ENCODE measurements around the gene KCNH5.

The KCNH5 gene

DNA sequence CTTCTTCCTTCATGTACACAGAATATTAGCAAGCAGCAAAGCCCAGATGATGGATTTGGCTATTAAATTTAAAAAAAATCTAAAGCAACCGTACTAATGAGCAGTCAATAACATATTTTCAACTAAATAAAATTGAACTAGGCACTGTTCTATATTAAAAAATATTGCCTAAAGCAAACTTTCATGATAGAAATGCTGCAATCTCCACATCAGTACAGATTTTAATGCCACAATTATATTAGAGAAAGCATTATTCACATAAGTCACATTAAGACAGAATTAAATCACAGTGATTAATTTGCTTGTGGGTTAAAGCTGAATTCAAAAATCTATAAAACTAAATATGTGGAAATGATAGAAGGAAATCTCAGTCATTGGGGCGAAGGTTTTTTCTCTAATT lies 200.7 kb downstream of the KCNH5 start:
- H3K14ac ChIP-seq (ENCODE audit: low read length): no peak overlapping the region
- no peaks in the 10 kb centered on the region for H3K79me1 ChIP-seq (ENCODE audit: low read length)
- no peak overlapping the region for H3K4me3 ChIP-seq (ENCODE audit: low read depth, low read length)
- no peaks in the 10 kb centered on the region for H3K4me1 ChIP-seq (ENCODE audit: control insufficient read depth in 1 of 2, insufficient read depth in 2 of 2, low read length in 2 of 2)
- no peak overlapping the region for H3K4ac ChIP-seq (ENCODE audit: low read depth, low read length)
- no peak overlapping the region for H2BK5ac ChIP-seq (ENCODE audit: low read depth, low read length, poor library complexity)
- H3K9ac ChIP-seq (ENCODE audit: low read length): no peak overlapping the region
- DNase-seq: no peak
- no peaks in the 10 kb centered on the region for H3K27me3 ChIP-seq (ENCODE audit: insufficient read depth, low read length)
- H4K91ac ChIP-seq (ENCODE audit: low read depth, low read length): no peak overlapping the region
- H4K12ac ChIP-seq (ENCODE audit: low read depth, low read length): no peak overlapping the region
- no peak overlapping the region for H4K8ac ChIP-seq (ENCODE audit: low read depth, low read length)
- no peak overlapping the region for H3K4me2 ChIP-seq (ENCODE audit: low read length)
- no peak overlapping the region for H3K18ac ChIP-seq (ENCODE audit: low read length)
- no peak overlapping the region for H2AFZ ChIP-seq (ENCODE audit: insufficient read depth, low read length, poor library complexity)
- no peaks in the 10 kb centered on the region for H3K79me2 ChIP-seq (ENCODE audit: control insufficient read depth, insufficient read depth, low read length, poor library complexity)
- H3K36me3 ChIP-seq (ENCODE audit: control insufficient read depth in 1 of 2, insufficient read depth in 2 of 2, low read length in 2 of 2): no peaks in the 10 kb centered on the region
- no peaks in the 10 kb centered on the region for H3K9me3 ChIP-seq (ENCODE audit: insufficient read depth, low read depth, low read length)
- no CpG with 5 or more reads among the region's 2 CpGs for WGBS (ENCODE audit: extremely low coverage, insufficient coverage, insufficient read length)
- H2AK5ac ChIP-seq (ENCODE audit: low read length): no peak overlapping the region
- no peak overlapping the region for H3K23ac ChIP-seq (ENCODE audit: low read length)
- no peak overlapping the region for H2BK12ac ChIP-seq (ENCODE audit: low read length)
- H2BK120ac ChIP-seq (ENCODE audit: insufficient read depth, low read length, poor library complexity): no peak overlapping the region
- no peak overlapping the region for H3K27ac ChIP-seq (ENCODE audit: low read depth, low read length)

DNA sequence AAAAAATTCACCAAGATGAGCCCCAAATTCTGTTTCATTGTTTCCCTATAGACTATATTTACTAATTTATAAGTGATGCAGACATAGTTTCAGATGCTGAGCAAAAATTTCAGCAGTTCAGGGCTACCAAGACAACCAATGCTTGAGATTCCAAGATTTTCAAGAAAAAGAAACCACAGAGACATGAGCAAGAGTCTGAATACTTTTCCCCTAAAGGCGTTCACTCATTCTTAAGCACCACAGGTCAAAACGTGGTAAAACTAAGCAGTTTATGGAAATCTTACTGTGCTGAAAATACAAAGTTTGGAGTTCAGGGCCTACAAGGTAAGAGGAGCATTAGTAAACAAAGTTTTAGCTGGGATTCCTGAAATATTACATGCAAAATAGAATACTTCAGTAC lies 221.2 kb downstream of the KCNH5 start:
- Histone ChIP-seq H4K91ac (ENCODE audit: low read depth, low read length) (no peak overlapping the region), H3K14ac (ENCODE audit: low read length) (no peak overlapping the region), H3K79me2 (ENCODE audit: control insufficient read depth, insufficient read depth, low read length, poor library complexity) (no peaks in the 10 kb centered on the region), H3K4ac (ENCODE audit: low read depth, low read length) (no peak overlapping the region), H2BK5ac (ENCODE audit: low read depth, low read length, poor library complexity) (no peak overlapping the region), H3K27me3 (ENCODE audit: insufficient read depth, low read length) (no peaks in the 10 kb centered on the region), H4K12ac (ENCODE audit: low read depth, low read length) (no peak overlapping the region), H3K4me3 (ENCODE audit: low read depth, low read length) (no peak overlapping the region), H2BK120ac (ENCODE audit: insufficient read depth, low read length, poor library complexity) (no peak overlapping the region), H3K4me2 (ENCODE audit: low read length) (no peak overlapping the region), H3K4me1 (ENCODE audit: control insufficient read depth in 1 of 2, insufficient read depth in 2 of 2, low read length in 2 of 2) (no peaks in the 10 kb centered on the region), H3K18ac (ENCODE audit: low read length) (no peak overlapping the region), H2BK12ac (ENCODE audit: low read length) (no peak overlapping the region), H3K79me1 (ENCODE audit: low read length) (no peaks in the 10 kb centered on the region), H2AK5ac (ENCODE audit: low read length) (no peak overlapping the region), H3K23ac (ENCODE audit: low read length) (no peak overlapping the region), H3K9ac (ENCODE audit: low read length) (no peak overlapping the region), H3K36me3 (ENCODE audit: control insufficient read depth in 1 of 2, insufficient read depth in 2 of 2, low read length in 2 of 2) (no peaks in the 10 kb centered on the region), H3K27ac (ENCODE audit: low read depth, low read length) (no peak overlapping the region), H2AFZ (ENCODE audit: insufficient read depth, low read length, poor library complexity) (no peak overlapping the region), H4K8ac (ENCODE audit: low read depth, low read length) (no peak overlapping the region), H3K9me3 (ENCODE audit: insufficient read depth, low read depth, low read length) (peaks cover 2% of the 10 kb centered on the region)
- no CpG with 5 or more reads among the region's 2 CpGs for WGBS (ENCODE audit: extremely low coverage, insufficient coverage, insufficient read length)
- DNase-seq: no peak

DNA sequence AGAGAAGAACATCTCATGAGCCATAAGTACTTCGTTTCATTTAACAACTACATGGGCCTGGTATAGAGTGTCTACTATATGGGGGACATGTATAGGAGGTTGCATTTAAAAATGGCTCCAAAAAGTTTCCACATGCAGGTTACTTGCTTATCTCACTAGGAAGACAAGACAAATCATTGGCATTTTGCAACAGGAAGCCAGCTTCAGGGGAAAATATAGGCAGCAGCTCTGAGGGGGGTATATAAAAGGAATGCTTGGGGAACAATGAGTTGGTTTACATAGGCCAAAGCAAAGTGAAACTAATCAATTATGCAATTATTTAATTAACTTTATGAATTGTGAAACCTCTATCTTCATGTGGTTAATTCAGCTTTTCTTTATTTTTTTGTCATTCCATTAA lies 225.3 kb downstream of the KCNH5 start:
- Histone ChIP-seq H3K14ac (ENCODE audit: low read length) (no peak overlapping the region), H3K4me2 (ENCODE audit: low read length) (no peak overlapping the region), H4K12ac (ENCODE audit: low read depth, low read length) (no peak overlapping the region), H2BK12ac (ENCODE audit: low read length) (no peak overlapping the region), H3K4me3 (ENCODE audit: low read depth, low read length) (no peak overlapping the region), H2BK5ac (ENCODE audit: low read depth, low read length, poor library complexity) (no peak overlapping the region), H3K4me1 (ENCODE audit: control insufficient read depth in 1 of 2, insufficient read depth in 2 of 2, low read length in 2 of 2) (no peaks in the 10 kb centered on the region), H3K18ac (ENCODE audit: low read length) (no peak overlapping the region), H2AFZ (ENCODE audit: insufficient read depth, low read length, poor library complexity) (no peak overlapping the region), H3K4ac (ENCODE audit: low read depth, low read length) (no peak overlapping the region), H3K36me3 (ENCODE audit: control insufficient read depth in 1 of 2, insufficient read depth in 2 of 2, low read length in 2 of 2) (no peaks in the 10 kb centered on the region), H3K27ac (ENCODE audit: low read depth, low read length) (no peak overlapping the region), H3K27me3 (ENCODE audit: insufficient read depth, low read length) (no peaks in the 10 kb centered on the region), H3K79me2 (ENCODE audit: control insufficient read depth, insufficient read depth, low read length, poor library complexity) (no peaks in the 10 kb centered on the region), H3K9me3 (ENCODE audit: insufficient read depth, low read depth, low read length) (no peaks in the 10 kb centered on the region), H4K91ac (ENCODE audit: low read depth, low read length) (no peak overlapping the region), H4K8ac (ENCODE audit: low read depth, low read length) (no peak overlapping the region), H2AK5ac (ENCODE audit: low read length) (no peak overlapping the region), H3K9ac (ENCODE audit: low read length) (no peak overlapping the region), H3K79me1 (ENCODE audit: low read length) (no peaks in the 10 kb centered on the region), H3K23ac (ENCODE audit: low read length) (no peak overlapping the region), H2BK120ac (ENCODE audit: insufficient read depth, low read length, poor library complexity) (no peak overlapping the region)
- WGBS (ENCODE audit: extremely low coverage, insufficient coverage, insufficient read length): no CpG with 5 or more reads among the region's 1 CpG
- DNase-seq: no peak

DNA sequence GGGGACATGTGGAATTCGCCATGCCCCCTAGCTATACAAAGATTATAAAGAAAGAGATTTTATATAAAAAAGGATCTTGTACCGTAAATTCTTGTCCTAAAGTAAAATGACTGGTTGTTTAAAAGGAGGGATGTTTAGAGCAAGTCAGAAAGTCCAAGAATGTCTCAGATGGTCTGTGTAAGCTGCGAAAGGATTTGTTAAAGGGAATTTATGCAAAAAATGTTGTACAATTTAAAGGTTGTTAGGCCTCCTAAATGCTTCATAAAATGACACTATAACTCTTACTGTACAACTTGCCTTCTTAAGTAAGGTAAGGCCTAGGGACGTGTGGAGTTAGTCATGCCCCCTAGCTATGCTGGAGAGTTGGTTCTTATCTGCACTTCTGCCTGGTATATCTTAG lies 237.6 kb downstream of the KCNH5 start:
- Histone ChIP-seq H4K91ac (ENCODE audit: low read depth, low read length) (no peak overlapping the region), H3K4me1 (ENCODE audit: control insufficient read depth in 1 of 2, insufficient read depth in 2 of 2, low read length in 2 of 2) (no peaks in the 10 kb centered on the region), H3K9me3 (ENCODE audit: insufficient read depth, low read depth, low read length) (no peaks in the 10 kb centered on the region), H2AFZ (ENCODE audit: insufficient read depth, low read length, poor library complexity) (no peak overlapping the region), H2BK120ac (ENCODE audit: insufficient read depth, low read length, poor library complexity) (no peak overlapping the region), H4K12ac (ENCODE audit: low read depth, low read length) (no peak overlapping the region), H3K9ac (ENCODE audit: low read length) (no peak overlapping the region), H4K8ac (ENCODE audit: low read depth, low read length) (no peak overlapping the region), H3K79me2 (ENCODE audit: control insufficient read depth, insufficient read depth, low read length, poor library complexity) (no peaks in the 10 kb centered on the region), H3K27me3 (ENCODE audit: insufficient read depth, low read length) (no peaks in the 10 kb centered on the region), H3K36me3 (ENCODE audit: control insufficient read depth in 1 of 2, insufficient read depth in 2 of 2, low read length in 2 of 2) (no peaks in the 10 kb centered on the region), H3K79me1 (ENCODE audit: low read length) (no peaks in the 10 kb centered on the region), H3K4ac (ENCODE audit: low read depth, low read length) (no peak overlapping the region), H3K14ac (ENCODE audit: low read length) (no peak overlapping the region), H2AK5ac (ENCODE audit: low read length) (no peak overlapping the region), H3K27ac (ENCODE audit: low read depth, low read length) (no peak overlapping the region), H2BK5ac (ENCODE audit: low read depth, low read length, poor library complexity) (no peak overlapping the region), H3K4me3 (ENCODE audit: low read depth, low read length) (no peak overlapping the region), H2BK12ac (ENCODE audit: low read length) (no peak overlapping the region), H3K4me2 (ENCODE audit: low read length) (no peak overlapping the region), H3K23ac (ENCODE audit: low read length) (no peak overlapping the region), H3K18ac (ENCODE audit: low read length) (no peak overlapping the region)
- WGBS (ENCODE audit: extremely low coverage, insufficient coverage, insufficient read length): no CpG with 5 or more reads among the region's 4 CpGs
- DNase-seq: no peak
